ENCODE measurements around the gene TUBB6.

TUBB6 gene

DNA sequence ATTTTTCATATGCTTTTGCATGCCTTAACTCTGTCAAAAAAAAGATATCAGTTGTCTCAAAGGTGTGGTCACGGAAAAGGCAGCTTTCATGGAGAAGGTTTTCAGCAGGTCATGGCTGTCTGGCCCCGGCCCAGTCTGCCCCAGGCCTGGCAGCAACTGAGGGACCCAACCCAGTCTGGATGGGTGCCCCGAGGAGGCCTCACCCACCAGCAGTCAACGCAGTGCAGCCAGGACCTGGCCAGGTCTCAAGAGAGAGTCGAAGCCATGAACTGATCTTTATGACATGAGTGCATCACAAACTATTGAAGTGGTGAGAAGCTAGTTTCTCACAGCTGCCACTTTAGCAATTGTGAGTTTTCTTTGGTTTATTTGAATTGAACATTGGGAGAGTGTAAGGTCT, 7.9 kb downstream of the TUBB6 start:
- no peak for DNase-seq

DNA sequence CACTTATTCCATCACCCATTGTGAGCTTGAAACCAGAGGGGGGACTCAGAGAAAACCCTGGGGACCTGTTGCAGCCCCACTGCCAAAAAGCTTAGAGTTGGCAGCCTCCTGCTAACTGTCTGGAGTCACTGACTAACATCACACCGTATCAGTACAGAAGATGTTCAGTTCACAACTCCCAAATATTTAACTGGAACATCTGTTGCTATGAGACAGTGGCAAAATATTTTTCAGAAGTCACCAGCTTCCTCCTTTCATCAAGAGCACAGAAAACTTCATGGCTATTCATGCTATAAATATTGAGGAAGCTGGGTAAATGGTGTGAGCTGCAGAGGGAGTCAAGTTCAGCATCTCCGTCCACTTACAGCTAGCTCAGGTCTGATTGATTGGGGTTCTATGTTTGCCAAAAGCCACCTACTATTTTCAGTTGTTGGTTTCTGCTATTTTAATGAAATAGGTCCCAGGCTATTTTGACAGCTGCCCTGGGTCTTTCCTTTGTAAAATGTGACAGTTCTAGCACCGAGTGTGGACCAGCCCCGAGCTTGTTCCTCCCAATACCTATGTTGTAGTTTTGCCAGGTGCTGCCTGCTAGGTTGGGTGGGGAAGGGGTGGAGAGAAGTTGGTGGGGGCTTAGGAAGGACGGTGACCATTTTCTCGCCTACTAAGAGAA, 9.8 kb downstream of the TUBB6 start:
- no peak for DNase-seq

DNA sequence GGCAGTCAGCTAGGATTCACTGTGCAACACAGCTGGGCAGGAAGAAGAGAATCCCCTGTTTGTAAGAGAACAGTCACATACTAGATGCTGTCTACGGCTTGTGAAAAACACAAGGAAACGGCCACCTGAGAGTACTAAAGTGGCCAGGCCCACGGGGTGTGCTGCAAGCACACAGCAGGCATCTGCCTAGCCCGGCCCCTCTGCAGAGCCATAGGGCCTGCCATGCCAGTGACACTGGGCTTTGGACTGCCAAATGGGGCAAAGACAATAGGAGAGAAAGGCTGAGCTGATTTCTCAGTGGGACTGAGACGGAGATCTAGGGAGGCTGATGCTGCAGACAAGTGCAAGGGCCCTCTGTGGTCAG, 10.3 kb downstream of the TUBB6 start:
- DNase-seq = no peak

DNA sequence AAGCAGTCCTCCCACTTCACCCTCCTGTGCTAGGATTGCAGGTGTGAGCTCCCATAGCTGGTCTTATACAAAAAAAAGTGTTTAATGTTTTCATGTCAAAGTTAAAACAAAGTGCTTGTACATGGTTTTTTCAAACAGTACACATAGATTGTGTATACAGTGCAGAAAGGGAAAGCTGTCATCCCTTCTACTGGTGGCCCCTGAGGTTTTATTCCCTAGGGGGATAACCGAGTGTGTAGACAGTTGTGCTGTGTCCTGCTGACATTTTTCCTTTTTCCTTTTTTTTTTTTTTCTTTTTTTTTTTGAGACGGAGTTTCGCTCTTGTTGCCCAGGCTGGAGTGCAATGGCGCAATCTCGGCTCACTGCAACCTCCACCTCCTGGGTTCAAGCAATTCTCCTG, 10.8 kb downstream of the TUBB6 start:
- DNase-seq = no peak

DNA sequence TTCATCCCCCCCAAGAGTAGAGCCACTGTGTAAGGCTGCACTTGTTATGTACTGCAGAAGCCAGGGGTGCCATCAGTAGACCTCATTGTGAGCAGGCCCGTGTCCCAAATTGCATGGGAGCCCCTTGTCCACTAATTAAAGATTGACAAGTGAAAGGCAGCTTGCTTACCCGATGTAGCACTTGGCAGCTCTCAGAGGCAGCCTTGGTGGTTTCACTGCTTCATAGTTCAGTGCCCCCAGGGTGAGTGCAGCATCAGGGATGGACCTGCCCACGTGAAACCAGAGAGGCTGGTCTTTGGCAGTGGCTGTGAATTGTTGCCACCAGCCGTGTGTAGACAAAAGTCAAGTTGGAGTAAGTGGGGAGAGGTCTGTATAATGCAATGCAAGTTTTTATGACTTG, 13.3 kb downstream of the TUBB6 start:
- DNase-seq = no peak

DNA sequence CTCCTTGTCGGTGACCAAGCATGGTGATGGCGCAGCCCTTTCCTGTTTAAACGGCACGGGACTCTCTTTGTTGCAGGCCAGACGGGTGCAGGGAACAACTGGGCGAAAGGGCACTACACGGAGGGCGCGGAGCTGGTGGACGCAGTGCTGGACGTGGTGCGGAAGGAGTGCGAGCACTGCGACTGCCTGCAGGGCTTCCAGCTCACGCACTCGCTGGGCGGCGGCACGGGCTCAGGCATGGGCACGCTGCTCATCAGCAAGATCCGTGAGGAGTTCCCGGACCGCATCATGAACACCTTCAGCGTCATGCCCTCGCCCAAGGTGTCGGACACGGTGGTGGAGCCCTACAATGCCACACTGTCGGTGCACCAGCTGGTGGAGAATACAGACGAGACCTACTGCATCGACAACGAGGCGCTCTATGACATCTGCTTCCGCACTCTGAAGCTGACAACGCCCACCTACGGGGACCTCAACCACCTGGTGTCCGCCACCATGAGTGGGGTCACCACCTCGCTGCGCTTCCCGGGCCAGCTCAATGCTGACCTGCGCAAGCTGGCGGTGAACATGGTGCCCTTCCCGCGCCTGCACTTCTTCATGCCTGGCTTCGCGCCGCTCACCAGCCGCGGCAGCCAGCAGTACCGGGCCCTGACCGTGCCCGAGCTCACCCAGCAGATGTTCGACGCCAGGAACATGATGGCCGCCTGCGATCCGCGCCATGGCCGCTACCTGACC, 17.1 kb downstream of the TUBB6 start:
- no peak for DNase-seq

DNA sequence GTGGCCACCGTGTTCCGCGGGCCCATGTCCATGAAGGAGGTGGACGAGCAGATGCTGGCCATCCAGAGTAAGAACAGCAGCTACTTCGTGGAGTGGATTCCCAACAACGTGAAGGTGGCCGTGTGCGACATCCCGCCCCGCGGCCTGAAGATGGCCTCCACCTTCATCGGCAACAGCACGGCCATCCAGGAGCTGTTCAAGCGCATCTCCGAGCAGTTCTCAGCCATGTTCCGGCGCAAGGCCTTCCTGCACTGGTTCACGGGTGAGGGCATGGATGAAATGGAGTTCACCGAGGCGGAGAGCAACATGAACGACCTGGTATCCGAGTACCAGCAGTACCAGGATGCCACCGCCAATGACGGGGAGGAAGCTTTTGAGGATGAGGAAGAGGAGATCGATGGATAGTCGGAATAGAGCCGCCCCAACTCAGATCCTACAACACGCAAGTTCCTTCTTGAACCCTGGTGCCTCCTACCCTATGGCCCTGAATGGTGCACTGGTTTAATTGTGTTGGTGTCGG, 17.7 kb downstream of the TUBB6 start:
- no peak for DNase-seq

DNA sequence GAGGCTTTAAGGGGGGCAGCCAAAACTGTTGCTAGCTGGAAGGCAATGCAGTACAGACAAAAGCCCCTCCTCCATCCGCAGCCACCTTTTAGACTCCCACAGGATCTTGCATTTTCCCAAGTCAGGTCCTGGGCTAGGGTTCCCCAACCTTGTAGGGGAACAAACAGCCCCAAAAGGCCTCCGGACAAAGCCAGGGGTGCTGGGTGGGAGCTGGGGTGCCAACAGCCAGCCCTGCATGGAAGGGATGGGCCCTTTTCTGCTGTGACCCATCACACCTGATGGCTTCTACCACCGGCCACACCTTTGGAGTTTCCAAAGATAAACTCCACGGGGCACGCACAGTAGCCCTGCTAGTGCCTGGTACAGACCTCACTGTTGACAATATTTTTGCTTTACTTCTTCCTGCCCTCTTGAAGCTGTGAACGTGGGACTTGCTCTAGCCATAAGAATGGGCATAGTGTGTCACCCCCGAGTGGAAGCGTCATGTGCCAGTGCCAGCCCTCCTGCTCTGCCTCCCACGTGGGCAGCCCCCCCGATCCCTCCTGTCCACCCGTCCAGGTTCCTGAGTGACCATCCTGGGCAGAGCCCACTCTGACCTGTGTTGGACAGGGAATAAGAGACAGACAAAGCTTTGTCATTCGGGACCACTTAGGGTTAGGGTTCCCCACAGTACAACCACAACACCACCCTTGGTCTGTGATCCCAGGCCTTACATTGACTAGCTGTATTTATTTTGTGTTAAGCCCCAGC, 18.8 kb downstream of the TUBB6 start:
- no peak for DNase-seq

DNA sequence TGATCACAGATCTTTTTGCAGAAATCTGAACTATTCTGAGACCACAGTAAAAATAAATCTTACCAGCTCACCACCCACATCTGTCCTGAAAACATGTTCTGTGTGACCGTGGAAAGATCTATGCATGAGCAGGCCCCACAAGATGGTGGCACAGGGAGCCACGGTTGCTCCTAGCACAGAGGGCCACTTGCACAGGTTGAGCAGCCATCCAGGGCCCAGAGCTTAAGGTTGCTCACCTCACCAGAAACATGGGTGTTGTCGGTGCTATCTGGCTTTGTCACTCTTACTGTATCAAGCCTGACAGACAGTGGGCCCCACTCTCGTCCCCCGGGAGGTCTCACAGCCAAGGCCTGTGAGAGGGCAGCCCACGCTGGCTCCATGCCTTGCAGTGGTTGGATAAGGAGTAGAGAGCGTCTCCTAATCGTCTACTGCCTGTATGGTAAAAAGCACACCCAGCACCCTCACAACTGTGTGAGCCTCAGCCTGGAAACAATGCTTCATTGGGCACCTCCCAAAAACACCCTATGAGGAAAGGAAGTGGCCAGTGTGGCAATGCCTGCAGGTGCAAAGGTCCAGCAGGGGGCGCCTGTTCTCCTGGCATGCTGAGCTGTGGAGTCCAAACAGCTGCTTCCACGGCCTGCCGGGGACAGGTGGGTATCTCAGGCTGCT, 19.6 kb downstream of the TUBB6 start:
- DNase-seq = peak; percentile 24

DNA sequence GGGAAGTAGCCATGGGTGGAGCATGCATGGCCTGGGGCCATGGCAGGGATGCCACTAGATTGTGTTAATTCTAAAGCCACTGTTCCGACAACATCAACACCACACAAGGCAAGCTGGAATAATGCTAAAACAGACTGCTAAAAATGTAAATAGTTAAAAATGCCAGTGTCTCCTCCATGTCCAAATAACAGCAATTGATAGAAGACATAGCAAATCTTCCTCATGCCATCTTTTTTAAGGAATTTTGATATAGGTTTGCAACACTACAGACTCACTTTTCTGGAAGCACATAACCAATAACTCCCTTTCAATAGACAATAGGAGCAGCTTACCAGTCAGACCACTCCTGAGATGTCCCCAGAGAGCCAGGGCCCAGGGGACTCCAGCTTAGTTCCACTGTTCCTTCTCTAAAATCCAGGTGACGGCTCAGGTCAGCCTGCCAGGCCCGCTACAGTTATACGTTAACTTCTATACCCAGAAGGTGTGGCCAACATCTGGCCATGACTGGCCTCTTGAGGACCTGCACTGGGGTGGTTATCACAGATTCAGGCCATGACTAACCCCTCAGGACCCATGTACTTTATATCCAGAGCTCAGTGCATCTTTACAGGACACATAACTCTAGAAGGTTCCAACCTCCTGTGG, 20.3 kb downstream of the TUBB6 start:
- DNase-seq = no peak

DNA sequence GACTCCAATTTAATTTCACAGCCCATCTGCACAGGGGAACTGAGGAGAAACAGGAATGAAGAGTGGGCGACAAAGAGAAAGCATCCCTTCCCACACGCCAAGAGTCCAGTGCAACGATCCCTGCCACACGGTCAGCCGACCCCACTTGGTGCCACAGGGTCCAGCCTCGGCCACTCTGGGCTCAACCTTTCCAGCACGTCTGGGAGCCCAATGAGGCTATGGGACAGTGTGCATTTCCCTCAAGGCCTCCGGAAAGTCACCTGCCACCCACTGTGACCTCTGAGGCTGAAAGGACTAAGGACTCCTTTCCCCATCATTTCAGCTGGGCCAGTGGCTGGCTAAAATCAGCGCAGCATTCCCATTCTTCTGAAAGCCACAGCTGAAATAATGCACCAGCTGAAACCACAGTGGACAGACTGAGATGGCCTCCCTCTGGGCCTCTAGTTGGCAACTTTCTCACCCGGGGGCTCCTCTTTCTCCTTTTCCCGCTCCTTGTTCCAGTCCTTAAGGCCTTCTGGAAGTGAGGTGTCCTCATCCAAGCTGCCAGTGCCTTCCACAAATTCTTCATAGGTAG, 21.2 kb downstream of the TUBB6 start:
- no peak for DNase-seq

DNA sequence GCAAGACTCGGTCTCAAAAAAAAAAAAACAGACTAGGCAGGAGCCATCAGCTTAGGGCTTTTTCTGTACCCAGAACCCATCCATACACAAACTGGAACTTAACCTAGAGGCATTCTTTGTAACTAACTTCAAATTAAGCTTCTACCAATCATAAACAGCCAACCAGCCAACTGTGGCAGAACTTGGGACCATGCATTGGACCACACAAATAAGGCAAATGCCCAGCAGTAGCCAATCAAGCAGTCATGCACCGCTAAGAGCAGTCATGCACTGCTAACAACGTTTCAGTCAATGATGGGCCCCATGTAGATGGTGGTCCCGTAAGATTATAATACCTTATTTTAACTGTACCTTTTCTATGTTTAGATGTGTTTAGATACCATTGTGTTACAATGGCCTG, 22.7 kb downstream of the TUBB6 start:
- DNase-seq = no peak

DNA sequence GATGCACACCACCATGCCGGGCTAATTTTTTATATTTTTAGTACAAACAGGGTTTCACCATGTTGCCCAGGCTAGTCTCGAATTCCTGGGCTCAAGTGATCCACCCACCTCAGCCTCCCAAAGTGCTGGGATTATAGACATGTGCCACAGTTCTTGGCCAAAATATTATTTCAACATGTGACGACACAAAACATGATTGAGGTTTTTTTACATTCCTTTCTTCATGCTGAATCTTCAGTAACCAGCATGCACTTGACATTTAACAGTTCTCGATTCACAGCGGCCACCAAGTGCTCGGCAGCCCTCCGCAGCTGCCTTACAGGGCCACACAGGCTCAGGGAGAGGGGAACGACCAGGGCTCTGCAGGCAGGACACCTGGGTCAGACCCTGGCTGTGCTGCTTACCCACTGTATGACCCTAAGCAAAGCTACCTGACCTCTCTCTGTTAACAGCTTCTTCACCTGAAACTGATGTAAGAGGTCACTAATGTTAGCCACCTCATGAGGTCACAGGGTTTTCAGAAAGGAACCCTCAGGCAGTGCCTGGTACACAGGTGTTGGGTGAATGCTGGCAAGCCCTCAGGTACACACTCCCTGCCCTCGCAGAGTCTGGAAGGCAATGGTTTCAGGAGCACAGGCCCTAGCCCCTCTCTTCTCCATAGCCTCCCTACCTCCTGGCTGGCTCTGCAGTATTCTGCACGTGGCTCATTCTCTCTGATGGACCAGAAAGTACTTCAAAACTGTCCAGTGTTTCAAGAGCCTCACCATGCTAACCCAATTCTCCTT, 25.7 kb downstream of the TUBB6 start:
- DNase-seq = no peak

DNA sequence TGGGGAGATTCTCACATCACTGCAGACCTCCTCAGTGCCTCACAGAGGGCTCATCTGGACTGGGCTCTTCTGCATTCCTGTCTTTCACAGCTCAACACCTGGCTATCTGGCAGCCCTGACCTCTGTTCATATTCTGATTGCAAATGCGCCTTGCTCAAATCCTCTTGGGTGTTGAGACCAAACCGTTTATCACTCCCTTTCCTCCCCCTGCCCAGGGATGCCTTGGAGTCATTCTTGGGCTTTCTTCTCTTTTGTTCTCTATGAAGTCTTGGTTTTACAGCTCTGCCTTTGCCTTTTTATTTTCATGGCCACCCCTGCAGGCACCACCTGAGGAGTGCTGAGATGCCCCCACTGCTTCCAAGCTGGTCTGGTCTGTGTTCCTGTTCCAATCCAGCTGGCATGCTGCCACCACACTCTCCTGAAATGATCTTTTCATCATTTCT, 26.3 kb downstream of the TUBB6 start:
- DNase-seq = no peak

DNA sequence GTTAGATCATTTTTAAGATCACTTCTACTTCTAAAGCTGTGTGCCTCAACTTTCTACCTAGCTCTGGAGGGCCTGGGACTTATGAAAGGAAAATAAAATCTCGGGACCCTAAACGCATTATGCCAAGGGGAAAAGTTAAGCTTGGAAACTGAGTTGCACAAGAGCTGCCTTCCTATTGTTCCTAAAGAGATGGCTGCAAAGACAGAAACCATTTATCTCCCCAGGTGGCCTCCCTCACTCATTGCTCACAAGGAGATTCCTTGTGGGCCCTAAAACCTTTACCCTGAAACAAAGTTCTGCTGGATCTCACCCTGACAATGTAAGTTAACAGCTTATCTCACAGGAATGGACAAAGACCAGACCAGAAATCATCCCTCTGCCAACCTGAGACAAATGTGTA, 26.8 kb downstream of the TUBB6 start:
- no peak for DNase-seq

DNA sequence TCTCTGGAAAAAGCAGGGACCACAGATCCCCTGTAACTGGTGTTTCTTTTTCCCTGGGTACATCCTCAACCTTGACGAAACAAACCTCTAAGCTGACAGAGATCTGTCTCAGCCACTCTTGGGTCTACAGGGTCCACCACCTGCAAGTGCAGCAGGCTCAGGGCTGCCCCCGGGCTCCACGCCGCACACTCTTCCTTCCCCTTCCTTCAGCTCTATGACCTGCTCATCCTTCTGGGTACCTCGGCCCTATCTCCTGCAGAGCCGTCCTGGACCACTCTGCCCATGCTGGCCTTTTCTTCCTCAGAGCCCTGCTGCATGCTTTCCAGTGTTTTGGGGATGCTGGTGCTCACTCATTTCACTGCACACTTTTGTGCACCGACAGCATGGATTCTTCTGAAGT, 27.5 kb downstream of the TUBB6 start:
- DNase-seq = no peak

DNA sequence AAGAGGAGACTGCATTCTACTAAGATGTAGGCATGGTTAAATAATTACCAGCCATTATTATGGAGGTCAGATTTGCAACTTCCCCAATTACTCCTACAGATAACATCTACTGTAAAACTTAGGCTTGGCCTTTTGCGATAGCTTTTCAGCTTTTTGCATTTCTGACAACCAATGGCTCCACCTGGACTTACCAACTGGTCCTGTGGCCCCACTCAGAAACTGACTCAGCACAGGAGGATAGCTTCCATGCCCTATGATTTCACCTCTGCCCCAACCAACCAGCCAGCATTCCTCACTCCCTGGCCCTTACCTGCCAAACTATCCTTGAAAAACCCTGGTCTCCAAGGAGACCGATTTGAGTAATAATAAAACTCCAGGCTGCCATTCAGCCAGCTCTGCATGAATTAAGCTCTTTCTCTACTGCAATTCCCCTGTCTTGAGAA, 28.2 kb downstream of the TUBB6 start:
- DNase-seq = no peak

DNA sequence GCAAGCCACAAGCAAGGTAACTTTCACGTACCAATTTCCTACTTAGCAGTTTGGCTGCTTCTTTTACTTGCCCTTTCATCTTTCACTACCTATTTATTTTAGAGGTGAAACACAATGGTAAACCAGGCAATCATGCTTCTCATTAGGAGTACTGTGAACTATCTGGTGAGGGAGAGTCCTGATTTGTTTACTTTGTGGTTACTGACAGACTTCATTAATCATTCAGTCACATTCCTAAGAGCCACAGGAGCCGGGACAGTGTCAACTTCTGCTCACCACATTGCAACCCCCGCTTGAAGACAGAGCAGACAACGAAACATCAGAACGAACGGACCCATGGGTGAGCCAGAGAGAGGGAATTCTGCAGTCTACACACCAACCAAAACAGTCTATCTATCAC, 28.8 kb downstream of the TUBB6 start:
- no peak for DNase-seq

DNA sequence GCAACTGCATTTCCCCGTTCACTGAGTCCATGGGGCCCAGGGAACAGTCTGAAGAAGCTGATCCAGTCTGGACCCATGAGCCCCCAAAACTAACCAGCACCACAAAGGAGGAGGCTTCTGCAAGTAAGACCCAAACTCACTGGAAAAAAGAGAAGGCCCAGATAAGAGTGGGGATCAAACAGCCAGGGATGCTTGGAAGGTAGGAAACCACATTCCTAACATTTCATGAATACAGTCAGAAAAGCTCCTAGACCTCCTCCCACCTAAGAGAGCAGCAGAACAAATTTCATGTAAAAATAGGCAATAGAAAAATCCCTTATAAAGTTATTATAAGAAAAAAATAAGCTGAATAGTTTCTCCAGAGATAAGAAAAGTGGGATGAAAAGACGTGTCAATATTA, 30.3 kb downstream of the TUBB6 start:
- DNase-seq = no peak

DNA sequence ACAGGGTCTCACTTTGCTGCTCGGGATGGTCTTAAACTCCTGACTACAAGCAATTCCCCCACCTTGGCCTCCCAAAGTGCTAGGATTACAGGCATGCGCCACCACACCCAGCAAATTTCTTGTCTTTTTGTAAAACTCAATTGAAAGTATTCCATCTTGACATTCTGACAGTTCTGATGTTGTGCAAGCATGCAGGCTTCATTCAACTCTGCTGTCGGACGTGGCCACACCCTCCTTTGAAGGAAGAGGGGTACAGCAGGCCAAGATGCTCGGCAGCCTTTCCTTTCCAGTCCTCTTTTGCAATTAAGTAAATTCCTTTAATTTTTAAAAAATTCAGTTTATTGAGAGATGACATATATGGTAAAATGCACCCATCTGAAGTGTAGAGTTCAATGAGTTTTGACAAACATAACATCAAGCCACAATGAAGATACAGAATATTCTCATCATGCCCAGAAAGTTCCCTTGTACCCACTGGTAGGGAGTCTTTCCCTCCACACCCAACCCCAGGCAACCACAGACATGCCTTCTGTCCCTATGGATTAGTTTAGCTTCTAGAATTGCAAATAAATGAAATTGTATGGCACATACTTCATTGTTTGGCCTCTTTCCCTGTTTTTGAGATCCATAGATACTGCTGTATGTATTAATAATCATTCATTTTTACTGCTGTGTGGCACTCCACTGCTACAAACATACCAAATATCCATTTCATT, 33.1 kb downstream of the TUBB6 start:
- no peak for DNase-seq

DNA sequence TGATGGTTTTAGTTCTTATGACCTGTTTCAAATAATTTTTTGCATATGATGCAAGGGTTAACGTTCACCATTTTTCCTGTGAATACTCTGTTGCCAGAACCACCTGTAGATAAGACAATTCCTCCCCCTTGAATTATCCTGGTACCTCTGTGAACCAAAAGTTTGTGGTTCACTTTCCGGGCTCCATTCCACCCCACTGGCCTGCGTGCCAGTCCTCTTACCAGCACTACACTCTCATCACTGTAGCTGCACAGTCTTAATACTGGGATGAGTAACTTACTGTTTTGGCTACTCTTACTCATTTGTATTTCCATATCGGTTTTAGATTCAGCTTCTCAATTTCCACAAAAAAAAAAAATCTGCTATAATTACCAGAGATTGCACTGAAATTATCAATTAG, 34.6 kb downstream of the TUBB6 start:
- DNase-seq = no peak

Measured in T1000 (cell line).